Parathyroid adenoma (tissue), 2 donors: ENCODE measurements around the gene TMEM198.
A peak's percentile ranks its signal among the peaks of the same experiment; 100 is the strongest.

Experiments used
- H2AFZ ChIP-seq: fragments of 300-600 bp; sonication (generic); one replicate; pipeline ENCODE4 v1.7.0; 2017; ENCODE audit warnings: antibody characterized with exemption, mild to moderate bottlenecking
- H3K27ac ChIP-seq: fragments of 300-600 bp; sonication (generic); one replicate; pipeline ENCODE4 v1.7.0; 2017
- H3K27me3 ChIP-seq: fragments of 300-600 bp; sonication (generic); one replicate; pipeline ENCODE4 v1.7.0; 2017; ENCODE audit warnings: low read length; ENCODE audit not compliant: control insufficient read depth, insufficient read depth
- H3K36me3 ChIP-seq: fragments of 300-600 bp; sonication (generic); one replicate; pipeline ENCODE4 v1.7.0; 2017; ENCODE audit warnings: low read length; ENCODE audit not compliant: control insufficient read depth, insufficient read depth
- H3K4me1 ChIP-seq: fragments of 300-600 bp; sonication (generic); one replicate; pipeline ENCODE4 v1.7.0; 2017; ENCODE audit warnings: control low read depth
- H3K4me2 ChIP-seq: fragments of 300-600 bp; sonication (generic); one replicate; pipeline ENCODE4 v1.7.0; 2017; ENCODE audit warnings: low read length
- H3K4me3 ChIP-seq: fragments of 300-600 bp; sonication (generic); one replicate; pipeline ENCODE4 v1.7.0; 2017; ENCODE audit warnings: low read depth, low read length
- H3K79me2 ChIP-seq: fragments of 300-600 bp; sonication (generic); one replicate; pipeline ENCODE4 v1.7.0; 2017; ENCODE audit warnings: control low read depth
- H3K9ac ChIP-seq: fragments of 300-600 bp; sonication (generic); one replicate; pipeline ENCODE4 v1.7.0; 2017; ENCODE audit warnings: mild to moderate bottlenecking
- H3K9me3 ChIP-seq: fragments of 300-600 bp; sonication (generic); one replicate; pipeline ENCODE4 v1.7.0; 2017; ENCODE audit warnings: low read length; ENCODE audit not compliant: control insufficient read depth
- CTCF ChIP-seq: fragments of 300-600 bp; sonication (generic); IDR thresholded peaks from one replicate; pipeline ENCODE4 v1.7.0; 2017; ENCODE audit warnings: antibody characterized with exemption, mild to moderate bottlenecking
- donor health status: primary hyperparathyroidism.

The TMEM198 gene

GRCh38 chr2:219538504-219538951 is 5.3 kb upstream of the TMEM198 start:
- Histone ChIP-seq H3K27ac (no peak overlapping the region), H3K9me3 (no peaks in the 10 kb centered on the region), H3K27me3 (no peaks in the 10 kb centered on the region), H3K4me3 (no peak overlapping the region), H3K4me1 (peaks cover 22% of the 10 kb centered on the region), H3K79me2 (peaks cover 9% of the 10 kb centered on the region), H3K9ac (no peak overlapping the region), H3K36me3 (no peaks in the 10 kb centered on the region), H2AFZ (no peak overlapping the region), H3K4me2 (no peak overlapping the region)
- no peak for TF ChIP-seq CTCF

- no peaks in the 10 kb centered on the region for H3K27me3 ChIP-seq
- H3K9me3 ChIP-seq: no peaks in the 10 kb centered on the region
- no peak overlapping the region for H3K27ac ChIP-seq
- no peak overlapping the region for H3K4me3 ChIP-seq
- peaks cover 21% of the 10 kb centered on the region for H3K4me1 ChIP-seq
- H3K79me2 ChIP-seq: peaks cover 9% of the 10 kb centered on the region
- no peak overlapping the region for H2AFZ ChIP-seq
- no peak overlapping the region for H3K4me2 ChIP-seq
- H3K9ac ChIP-seq: no peak overlapping the region
- no peak for TF ChIP-seq CTCF
- H3K36me3 ChIP-seq: no peaks in the 10 kb centered on the region
Observed at GRCh38 chr2:219538956-219539788, 4.7 kb upstream of the TMEM198 start.

- Histone ChIP-seq H3K9ac (no peak overlapping the region), H3K4me2 (no peak overlapping the region), H3K27me3 (no peaks in the 10 kb centered on the region), H2AFZ (no peak overlapping the region), H3K4me3 (no peak overlapping the region), H3K9me3 (no peaks in the 10 kb centered on the region), H3K4me1 (peaks cover 21% of the 10 kb centered on the region), H3K27ac (no peak overlapping the region), H3K36me3 (no peaks in the 10 kb centered on the region), H3K79me2 (peaks cover 12% of the 10 kb centered on the region)
- no peak for TF ChIP-seq CTCF
Observed at GRCh38 chr2:219539926-219540678, 3.7 kb upstream of the TMEM198 start.

DNA sequence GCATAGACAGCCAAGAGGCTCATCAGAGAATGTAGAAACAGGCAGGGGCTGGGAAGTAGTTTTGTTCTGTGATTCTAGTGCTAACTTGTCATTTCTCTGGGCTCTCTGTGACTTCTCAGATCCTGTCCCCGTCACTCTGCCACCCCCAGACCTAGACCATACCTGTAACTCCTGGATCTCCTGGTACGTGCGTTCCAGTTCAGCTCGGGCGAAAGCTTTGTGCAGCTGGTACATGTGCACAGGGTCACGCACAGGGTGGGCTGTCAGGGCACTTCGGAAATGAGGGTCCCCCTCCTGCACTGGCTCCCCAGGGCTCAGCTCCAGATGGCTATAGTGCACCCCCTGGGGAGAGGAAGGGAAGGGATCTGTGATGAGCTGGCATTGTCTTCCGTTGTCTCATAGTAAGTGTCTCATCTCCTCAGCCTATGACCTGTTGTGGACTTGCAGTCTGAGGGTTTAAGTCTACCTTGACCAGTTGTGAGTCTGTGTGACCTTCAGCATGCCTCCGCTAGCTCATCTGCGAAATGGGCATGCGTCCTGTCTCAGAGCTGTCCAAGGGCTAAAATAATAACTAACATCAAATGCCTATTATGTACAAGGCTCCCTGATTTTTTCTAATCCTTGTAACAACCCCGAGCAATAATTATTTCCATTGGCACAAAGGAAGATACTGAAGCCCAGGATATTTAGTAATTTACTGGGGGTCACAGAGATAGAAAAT is 2.9 kb upstream of the TMEM198 start:
- H3K4me1 ChIP-seq: peaks cover 24% of the 10 kb centered on the region
- no peak for TF ChIP-seq CTCF

More for the DNA sequence above, 2.9 kb upstream of the TMEM198 start:
- Histone ChIP-seq H3K27me3 (no peaks in the 10 kb centered on the region), H3K4me3 (no peak overlapping the region), H3K36me3 (no peaks in the 10 kb centered on the region), H2AFZ (peak overlapping the region; percentile 36), H3K4me2 (no peak overlapping the region), H3K27ac (no peak overlapping the region), H3K9me3 (no peaks in the 10 kb centered on the region), H3K9ac (no peak overlapping the region), H3K79me2 (peaks cover 12% of the 10 kb centered on the region)
